Activated T-helper 1 cell treated with Interleukin-2 at 50 U/mL for 16 hours (primary cell): ENCODE measurements around the gene NSMF.

ENCODE experiments used
- DNase-seq: peaks from one replicate; pipeline ENCODE4 v3.0.0-alpha.2; 2020; ENCODE audit warnings: low read depth

NSMF gene

GRCh38 chr9:137492464-137493363, 33.6 kb upstream of the NSMF start:
- no peak for DNase-seq

- no peak for DNase-seq
These were observed 32.8 kb upstream of the NSMF start for GRCh38 chr9:137491735-137492432.

GRCh38 chr9:137490532-137491186, 31.5 kb upstream of the NSMF start:
- DNase-seq, result no peak

GRCh38 chr9:137488906-137489305, 29.8 kb upstream of the NSMF start:
- DNase-seq, result no peak

- no peak for DNase-seq
These were observed 29.2 kb upstream of the NSMF start for GRCh38 chr9:137488327-137488653.

GRCh38 chr9:137487454-137488326, 28.6 kb upstream of the NSMF start:
- DNase-seq, result no peak

GRCh38 chr9:137486545-137487453, 27.7 kb upstream of the NSMF start:
- DNase-seq, result no peak

GRCh38 chr9:137486141-137486490, 27.0 kb upstream of the NSMF start:
- no peak for DNase-seq

- no peak for DNase-seq
These were observed 26.4 kb upstream of the NSMF start for GRCh38 chr9:137485343-137486140.

GRCh38 chr9:137484551-137485315, 25.6 kb upstream of the NSMF start:
- DNase-seq, result no peak

GRCh38 chr9:137482094-137482781, 23.1 kb upstream of the NSMF start:
- DNase-seq, result no peak

- no peak for DNase-seq
These were observed 21.9 kb upstream of the NSMF start for GRCh38 chr9:137480686-137481683.

GRCh38 chr9:137479892-137480685, 21.0 kb upstream of the NSMF start:
- DNase-seq, result no peak

GRCh38 chr9:137478962-137479861, 20.1 kb upstream of the NSMF start:
- no peak for DNase-seq

GRCh38 chr9:137478613-137478961, 19.5 kb upstream of the NSMF start:
- DNase-seq, result no peak
